Left hindlimb (tissue), 1 donor: Measurements from ENCODE around the gene PCSK4.
"Not testable (repeated sequence)": the region's sequence is repeated elsewhere in the genome, so short reads cannot be mapped to it uniquely, and the experiment has no call there.

ENCODE experiments used
- DNase-seq: peaks from one replicate; pipeline ENCODE4 v3.0.0-alpha.2; 2018

The PCSK4 gene

GRCh38 chr19:1503925-1504773 lies 14.0 kb upstream of the PCSK4 start:
- peak; percentile 40 for DNase-seq

GRCh38 chr19:1503089-1503924 lies 13.2 kb upstream of the PCSK4 start:
- peak; percentile 42 for DNase-seq

GRCh38 chr19:1502433-1503088 lies 12.4 kb upstream of the PCSK4 start:
- DNase-seq = no peak

- no peak for DNase-seq
Observed at GRCh38 chr19:1501200-1501595, 11.0 kb upstream of the PCSK4 start.

GRCh38 chr19:1499231-1499630 lies 9.1 kb upstream of the PCSK4 start:
- not testable (repeated sequence) for DNase-seq

GRCh38 chr19:1497578-1498235 lies 7.6 kb upstream of the PCSK4 start:
- no peak for DNase-seq

- DNase-seq = no peak
Observed at GRCh38 chr19:1496714-1497577, 6.8 kb upstream of the PCSK4 start.

- no peak for DNase-seq
Observed at GRCh38 chr19:1495799-1496713, 5.9 kb upstream of the PCSK4 start.

- DNase-seq = no peak
Observed at GRCh38 chr19:1495051-1495798, 5.1 kb upstream of the PCSK4 start.

- no peak for DNase-seq
Observed at GRCh38 chr19:1494115-1494815, 4.1 kb upstream of the PCSK4 start.

GRCh38 chr19:1492474-1493006 lies 2.4 kb upstream of the PCSK4 start:
- DNase-seq = no peak

- no peak for DNase-seq
Observed at GRCh38 chr19:1491849-1492170, 1.7 kb upstream of the PCSK4 start.

GRCh38 chr19:1491114-1491848 lies 1.1 kb upstream of the PCSK4 start, which contains the start of gene REEP6:
Gene REEP6, plus strand, starts transcription at chr19:1491181. Its CDS starts 89 bp downstream, at chr19:1491270.
- no peak for DNase-seq

GRCh38 chr19:1489463-1490310 lies 463 bp downstream of the PCSK4 start:
- peak; percentile 47 for DNase-seq

- no peak for DNase-seq
Observed at GRCh38 chr19:1488282-1488601, 1.9 kb downstream of the PCSK4 start.

GRCh38 chr19:1487576-1488281 lies 2.4 kb downstream of the PCSK4 start:
- DNase-seq = no peak
